ENCODE data around the gene SHMT1. TPM values are rescaled to one million over a fixed set of nuclear protein-coding genes. Genes with fewer than 3 reads are reported as not detected.

Gene SHMT1
- total and polyA plus RNA-seq, 7 donors: 16.2 to 34.8 (median 26.9) TPM

GRCh38 chr17:18368946-18369345 is 5.6 kb upstream of the SHMT1 start:
- Histone ChIP-seq H3K27me3 (no peaks in the 10 kb centered on the region), H3K4me3 (no peak overlapping the region), H3K4me1 (peaks cover 0 to 1% (median under 1%) of the 10 kb centered on the region in 4 donors), H3K27ac (no peak overlapping the region), H3K36me3 (no peaks in the 10 kb centered on the region), H3K9me3 (no peaks in the 10 kb centered on the region)
- intact Hi-C loops (cut with DNase I): no loop called here
- TF ChIP-seq POLR2A (IDR thresholded peaks at IDR 0.05) (no peak), POLR2AphosphoS5 (IDR thresholded peaks at IDR 0.05) (no peak), EP300 (IDR thresholded peaks at IDR 0.05) (no peak), CTCF (IDR thresholded peaks at IDR 0.05) (no peak)
- WGBS, 2 donors: 75 to 88% methylated on average over 8 of the region's 8 CpGs
- DNase-seq: no peak

- Histone ChIP-seq H3K27me3 (no peaks in the 10 kb centered on the region), H3K36me3 (peaks cover 0 to 11% (median 0%) of the 10 kb centered on the region in 4 donors), H3K9me3 (no peaks in the 10 kb centered on the region), H3K4me3 (peak overlapping the region in 1 of 4 donors; percentile 96), H3K4me1 (peaks cover 0 to 18% (median 9%) of the 10 kb centered on the region in 4 donors), H3K27ac (no peak overlapping the region)
- no peak for TF ChIP-seq POLR2A (IDR thresholded peaks at IDR 0.05)
- TF ChIP-seq EP300 (IDR thresholded peaks at IDR 0.05): no peak
- no peak for DNase-seq
- 75 to 86% methylated on average over 6 of the region's 6 CpGs for WGBS, 2 donors
- intact Hi-C loops (cut with DNase I): no loop called here
These were observed 816 bp upstream of the SHMT1 start for GRCh38 chr17:18364166-18364565.

GRCh38 chr17:18362698-18363100 is 651 bp downstream of the SHMT1 start:
- no peaks in the 10 kb centered on the region for H3K27me3 ChIP-seq
- peaks cover 0 to 18% (median 9%) of the 10 kb centered on the region in 4 donors for H3K4me1 ChIP-seq
- peak; percentile 89 for DNase-seq
- peaks cover 0 to 22% (median 0%) of the 10 kb centered on the region in 4 donors for H3K36me3 ChIP-seq
- 2 to 9% methylated on average over 14 of the region's 14 CpGs for WGBS, 2 donors
- peak overlapping the region; percentile 74 to 85 (median 80) for H3K27ac ChIP-seq
- H3K4me3 ChIP-seq: peak overlapping the region; percentile 68 to 96 (median 90)
- no peak for TF ChIP-seq CTCF (IDR thresholded peaks at IDR 0.05)
- TF ChIP-seq POLR2AphosphoS5 (IDR thresholded peaks at IDR 0.05): no peak
- TF ChIP-seq EP300 (IDR thresholded peaks at IDR 0.05): no peak
- TF ChIP-seq POLR2A (IDR thresholded peaks at IDR 0.05): no peak
- no peaks in the 10 kb centered on the region for H3K9me3 ChIP-seq
- intact Hi-C loops (cut with DNase I): no loop called here

- Histone ChIP-seq H3K36me3 (peaks cover 0 to 22% (median 0%) of the 10 kb centered on the region in 4 donors), H3K4me1 (peaks cover 0 to 18% (median 9%) of the 10 kb centered on the region in 4 donors), H3K4me3 (peak overlapping the region in 3 of 4 donors; percentile 86 to 96 (median 95)), H3K27ac (peak overlapping the region; percentile 74 to 85 (median 80)), H3K27me3 (no peaks in the 10 kb centered on the region), H3K9me3 (no peaks in the 10 kb centered on the region)
- TF ChIP-seq POLR2AphosphoS5 (IDR thresholded peaks at IDR 0.05) (no peak), CTCF (IDR thresholded peaks at IDR 0.05) (no peak)
- WGBS, 2 donors: 20 to 60% methylated on average over 15 of the region's 15 CpGs
- DNase-seq: no peak
- intact Hi-C loops (cut with DNase I): no loop called here
These were observed 1.3 kb downstream of the SHMT1 start for GRCh38 chr17:18361837-18362697.

GRCh38 chr17:18360518-18360917 is 2.8 kb downstream of the SHMT1 start:
- Histone ChIP-seq H3K27me3 (no peaks in the 10 kb centered on the region), H3K27ac (no peak overlapping the region), H3K4me1 (peaks cover 0 to 18% (median 9%) of the 10 kb centered on the region in 4 donors), H3K9me3 (no peaks in the 10 kb centered on the region), H3K4me3 (no peak overlapping the region), H3K36me3 (peaks cover 0 to 25% (median 0%) of the 10 kb centered on the region in 4 donors)
- intact Hi-C loops (cut with DNase I): no loop called here
- no peak for TF ChIP-seq EP300 (IDR thresholded peaks at IDR 0.05)
- 83 to 86% methylated on average over 8 of the region's 8 CpGs for WGBS, 2 donors
- DNase-seq: no peak
